GM21526 (cell line): ENCODE measurements around the gene VEPH1.
"Not testable (repeated sequence)": the region's sequence is repeated elsewhere in the genome, so short reads cannot be mapped to it uniquely, and the experiment has no call there.

Experiments used
- ATAC-seq: cut with Tn5 transposase; IDR thresholded peaks from one replicate; pipeline ENCODE4 v1.9.1; 2021; ENCODE audit warnings: moderate library complexity; ENCODE audit not compliant: unreplicated experiment, low FRiP score

The VEPH1 gene

GRCh38 chr3:157355276-157355675 lies 147.9 kb downstream of the VEPH1 start:
- no peak for ATAC-seq

- no peak for ATAC-seq
These were observed 148.5 kb downstream of the VEPH1 start for GRCh38 chr3:157354722-157355121.

GRCh38 chr3:157354254-157354653 lies 149.0 kb downstream of the VEPH1 start:
- no peak for ATAC-seq

- no peak for ATAC-seq
These were observed 149.6 kb downstream of the VEPH1 start for GRCh38 chr3:157353652-157354051.

- no peak for ATAC-seq
These were observed 151.2 kb downstream of the VEPH1 start for GRCh38 chr3:157351981-157352380.

GRCh38 chr3:157350651-157351050 lies 152.6 kb downstream of the VEPH1 start:
- ATAC-seq = not testable (repeated sequence)

- ATAC-seq = not testable (repeated sequence)
These were observed 154.7 kb downstream of the VEPH1 start for GRCh38 chr3:157348304-157349075.

- no peak for ATAC-seq
These were observed 155.5 kb downstream of the VEPH1 start for GRCh38 chr3:157347577-157348303.

- ATAC-seq = no peak
These were observed 166.8 kb downstream of the VEPH1 start for GRCh38 chr3:157336252-157337009.

GRCh38 chr3:157335233-157336076 lies 167.8 kb downstream of the VEPH1 start:
- no peak for ATAC-seq

GRCh38 chr3:157333551-157333991 lies 169.6 kb downstream of the VEPH1 start:
- ATAC-seq = no peak

GRCh38 chr3:157330206-157330605 lies 173.0 kb downstream of the VEPH1 start:
- no peak for ATAC-seq

- no peak for ATAC-seq
These were observed 173.7 kb downstream of the VEPH1 start for GRCh38 chr3:157329551-157329950.

GRCh38 chr3:157327837-157328236 lies 175.4 kb downstream of the VEPH1 start:
- no peak for ATAC-seq

GRCh38 chr3:157327018-157327417 lies 176.2 kb downstream of the VEPH1 start:
- ATAC-seq = no peak

- not testable (repeated sequence) for ATAC-seq
These were observed 178.3 kb downstream of the VEPH1 start for GRCh38 chr3:157324869-157325268.

- ATAC-seq = no peak
These were observed 179.9 kb downstream of the VEPH1 start for GRCh38 chr3:157323360-157323759.

GRCh38 chr3:157319672-157320071 lies 183.5 kb downstream of the VEPH1 start:
- ATAC-seq = no peak

- no peak for ATAC-seq
These were observed 184.5 kb downstream of the VEPH1 start for GRCh38 chr3:157318639-157319288.

GRCh38 chr3:157317895-157318294 lies 185.3 kb downstream of the VEPH1 start:
- ATAC-seq = no peak
